ENCODE data around the gene CUL5. TPM values are rescaled to one million over a fixed set of nuclear protein-coding genes. Genes with fewer than 3 reads are reported as not detected.

Gene CUL5
- total RNA-seq, 2 donors from 2014 or later, result 28.1 to 46.4 TPM

GRCh38 chr11:108032800-108033199 lies 24.1 kb downstream of the CUL5 start:
- no peaks in the 10 kb centered on the region for H3K9me3 ChIP-seq
- no peak for DNase-seq (ENCODE audit: low spot score)
- 88% methylated on average over 1 of the region's 1 CpG for WGBS
- no peaks in the 10 kb centered on the region for H3K27me3 ChIP-seq (replicated peaks; ENCODE audit: insufficient read depth)
- no peak for TF ChIP-seq CTCF (IDR thresholded peaks at IDR 0.05)
- H3K4me1 ChIP-seq (replicated peaks), result no peaks in the 10 kb centered on the region
- intact Hi-C loops (cut with DNase I), result no loop called here
- no peak overlapping the region for H3K27ac ChIP-seq
- no peaks in the 10 kb centered on the region for H3K36me3 ChIP-seq
- no peak overlapping the region for H3K4me3 ChIP-seq

GRCh38 chr11:108034034-108034433 lies 25.3 kb downstream of the CUL5 start:
- DNase-seq (ENCODE audit: low spot score), result no peak

GRCh38 chr11:108034952-108035351 lies 26.3 kb downstream of the CUL5 start:
- intact Hi-C loops (cut with DNase I), result no loop called here
- 100% methylated on average over 1 of the region's 1 CpG for WGBS
- H3K36me3 ChIP-seq, result no peaks in the 10 kb centered on the region

More at GRCh38 chr11:108034034-108034433, 25.3 kb downstream of the CUL5 start:
- H3K4me1 ChIP-seq (replicated peaks), result no peaks in the 10 kb centered on the region
- no peaks in the 10 kb centered on the region for H3K36me3 ChIP-seq
- TF ChIP-seq POLR2A (IDR thresholded peaks at IDR 0.05) (no peak), POLR2AphosphoS5 (IDR thresholded peaks at IDR 0.05) (no peak), CTCF (IDR thresholded peaks at IDR 0.05) (no peak)
- intact Hi-C loops (cut with DNase I), result no loop called here
- 89% methylated on average over 1 of the region's 1 CpG for WGBS
- H3K9me3 ChIP-seq, result no peaks in the 10 kb centered on the region
- no peaks in the 10 kb centered on the region for H3K27me3 ChIP-seq (replicated peaks; ENCODE audit: insufficient read depth)
- H3K4me3 ChIP-seq, result no peak overlapping the region
- H3K27ac ChIP-seq, result no peak overlapping the region

GRCh38 chr11:108035690-108036089 lies 27.0 kb downstream of the CUL5 start:
- Histone ChIP-seq H3K27ac (no peak overlapping the region), H3K4me3 (no peak overlapping the region), H3K27me3 (replicated peaks; ENCODE audit: insufficient read depth) (no peaks in the 10 kb centered on the region), H3K4me1 (replicated peaks) (no peaks in the 10 kb centered on the region), H3K9me3 (no peaks in the 10 kb centered on the region), H3K36me3 (no peaks in the 10 kb centered on the region)
- WGBS, result 57% methylated on average over 4 of the region's 4 CpGs
- TF ChIP-seq POLR2A (IDR thresholded peaks at IDR 0.05) (no peak), POLR2AphosphoS5 (IDR thresholded peaks at IDR 0.05) (no peak), CTCF (IDR thresholded peaks at IDR 0.05) (no peak)
- DNase-seq (ENCODE audit: low spot score), result no peak
- intact Hi-C loops (cut with DNase I), result no loop called here

More at GRCh38 chr11:108034952-108035351, 26.3 kb downstream of the CUL5 start:
- TF ChIP-seq POLR2A (IDR thresholded peaks at IDR 0.05) (no peak), CTCF (IDR thresholded peaks at IDR 0.05) (no peak), POLR2AphosphoS5 (IDR thresholded peaks at IDR 0.05) (no peak)
- Histone ChIP-seq H3K27me3 (replicated peaks; ENCODE audit: insufficient read depth) (no peaks in the 10 kb centered on the region), H3K4me1 (replicated peaks) (no peaks in the 10 kb centered on the region), H3K27ac (no peak overlapping the region), H3K9me3 (no peaks in the 10 kb centered on the region), H3K4me3 (no peak overlapping the region)
- DNase-seq (ENCODE audit: low spot score), result no peak

- Histone ChIP-seq H3K4me1 (replicated peaks) (no peaks in the 10 kb centered on the region), H3K9me3 (no peaks in the 10 kb centered on the region), H3K36me3 (no peaks in the 10 kb centered on the region), H3K27ac (no peak overlapping the region), H3K27me3 (replicated peaks; ENCODE audit: insufficient read depth) (no peaks in the 10 kb centered on the region), H3K4me3 (no peak overlapping the region)
- DNase-seq (ENCODE audit: low spot score), result no peak
- intact Hi-C loops (cut with DNase I), result no loop called here
- no peak for TF ChIP-seq POLR2AphosphoS5 (IDR thresholded peaks at IDR 0.05)
- no peak for TF ChIP-seq POLR2A (IDR thresholded peaks at IDR 0.05)
- no peak for TF ChIP-seq CTCF (IDR thresholded peaks at IDR 0.05)
- 90% methylated on average over 2 of the region's 2 CpGs for WGBS
These were observed 28.5 kb downstream of the CUL5 start for GRCh38 chr11:108037211-108037610.

All from prostate gland (tissue), 2 donors.